HG02981 (cell line): ENCODE measurements around the gene CHIC2.

Experiments used
- ATAC-seq: cut with Tn5 transposase; IDR thresholded peaks from one replicate; pipeline ENCODE4 v1.9.1; 2021; ENCODE audit warnings: mild to moderate bottlenecking, moderate library complexity; ENCODE audit not compliant: unreplicated experiment

CHIC2 gene

DNA sequence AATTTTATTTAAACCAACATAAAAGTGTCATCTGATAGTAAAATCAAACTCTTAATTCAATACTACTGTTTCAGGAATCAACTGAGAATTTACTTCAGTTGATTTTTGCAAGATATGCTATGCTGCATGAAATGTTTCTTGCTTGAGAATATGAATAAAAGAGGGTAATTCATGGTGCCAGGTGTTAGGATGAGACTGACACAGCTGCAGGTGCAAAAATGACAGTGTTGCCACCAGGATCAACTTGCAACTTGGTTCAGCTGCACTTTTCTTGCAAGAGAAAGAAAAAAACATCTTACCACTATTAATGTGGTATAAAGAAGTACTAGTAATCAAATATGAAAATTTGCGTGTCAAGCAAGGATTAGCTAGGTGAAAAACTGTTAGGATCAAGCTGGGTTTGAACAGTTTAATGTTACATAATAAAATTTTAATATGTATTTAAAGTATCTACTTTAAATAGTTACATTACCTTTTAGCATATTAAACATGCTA is 49.7 kb downstream of the CHIC2 start:
- no peak for ATAC-seq

DNA sequence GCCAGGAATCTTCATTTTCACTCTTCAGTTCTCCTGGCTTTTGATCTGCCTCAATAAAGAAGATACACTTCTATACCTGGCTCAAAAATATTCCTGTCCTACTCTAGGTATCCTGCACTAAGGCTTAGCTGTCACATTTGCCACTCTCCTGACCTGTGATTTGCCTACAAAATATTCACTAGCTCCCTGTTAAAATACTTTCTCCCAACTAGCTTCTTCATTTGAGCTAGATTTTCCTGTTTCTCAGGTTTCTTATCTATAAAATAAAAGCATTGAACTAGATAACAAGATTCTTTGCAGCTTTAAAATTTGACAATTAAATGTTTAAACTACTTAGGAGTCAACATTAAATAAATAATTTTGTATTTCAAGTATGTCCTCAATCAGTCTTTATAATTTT is 53.2 kb downstream of the CHIC2 start:
- no peak for ATAC-seq

DNA sequence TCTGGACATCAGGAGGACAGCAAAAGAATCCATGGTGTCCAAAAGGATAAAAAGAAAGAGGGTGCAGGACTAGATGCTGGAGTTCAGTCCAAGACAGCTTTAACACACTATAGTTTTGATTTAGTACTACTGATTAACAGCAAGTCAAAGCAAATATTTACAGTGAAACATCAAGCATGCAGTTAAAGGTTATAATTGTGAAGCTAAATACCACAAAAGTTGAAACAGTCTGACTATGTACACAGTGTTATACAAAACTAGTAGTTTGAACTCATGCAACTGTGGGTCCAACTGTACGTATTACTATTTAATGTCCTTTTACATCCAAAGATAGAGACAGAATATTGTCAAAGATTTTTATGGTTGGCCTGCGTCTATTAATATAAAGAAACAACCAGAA is 57.6 kb downstream of the CHIC2 start:
- no peak for ATAC-seq

DNA sequence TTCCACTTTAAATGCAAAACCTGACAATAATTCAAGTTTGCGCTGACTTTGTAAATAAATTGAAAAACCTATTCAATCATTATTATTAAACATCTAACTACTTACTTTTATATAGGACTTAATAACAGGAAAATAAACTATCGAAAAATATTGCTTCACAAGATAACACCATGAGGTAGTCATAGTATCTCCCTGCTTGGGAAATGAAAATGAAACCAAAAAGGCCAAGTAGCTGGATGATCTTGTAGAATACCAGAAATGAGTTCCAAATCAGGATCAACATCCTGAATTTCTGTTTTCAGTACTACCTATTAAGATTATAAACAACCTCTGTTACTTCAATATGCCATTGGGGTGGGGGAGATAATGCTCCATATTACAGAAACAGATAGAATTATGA is 58.9 kb downstream of the CHIC2 start:
- ATAC-seq: no peak

DNA sequence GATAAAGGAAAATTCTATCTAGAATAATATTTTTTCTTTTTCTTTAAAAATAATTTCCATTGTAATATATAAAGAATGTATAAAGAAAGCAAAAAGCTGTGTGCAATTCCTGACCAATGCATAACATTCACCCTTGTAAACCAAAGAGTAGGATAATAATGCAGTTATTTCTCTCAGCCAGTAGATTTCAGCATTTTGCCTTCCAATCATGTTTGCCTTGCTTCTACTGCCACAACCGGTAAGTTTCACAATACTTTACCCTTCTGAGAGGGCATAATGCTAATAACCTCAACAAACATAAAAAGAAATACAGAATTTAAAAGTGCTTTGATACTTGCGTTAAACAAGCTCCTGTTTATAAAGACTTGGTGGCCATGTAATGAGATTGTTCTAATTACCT is 59.9 kb downstream of the CHIC2 start:
- no peak for ATAC-seq

DNA sequence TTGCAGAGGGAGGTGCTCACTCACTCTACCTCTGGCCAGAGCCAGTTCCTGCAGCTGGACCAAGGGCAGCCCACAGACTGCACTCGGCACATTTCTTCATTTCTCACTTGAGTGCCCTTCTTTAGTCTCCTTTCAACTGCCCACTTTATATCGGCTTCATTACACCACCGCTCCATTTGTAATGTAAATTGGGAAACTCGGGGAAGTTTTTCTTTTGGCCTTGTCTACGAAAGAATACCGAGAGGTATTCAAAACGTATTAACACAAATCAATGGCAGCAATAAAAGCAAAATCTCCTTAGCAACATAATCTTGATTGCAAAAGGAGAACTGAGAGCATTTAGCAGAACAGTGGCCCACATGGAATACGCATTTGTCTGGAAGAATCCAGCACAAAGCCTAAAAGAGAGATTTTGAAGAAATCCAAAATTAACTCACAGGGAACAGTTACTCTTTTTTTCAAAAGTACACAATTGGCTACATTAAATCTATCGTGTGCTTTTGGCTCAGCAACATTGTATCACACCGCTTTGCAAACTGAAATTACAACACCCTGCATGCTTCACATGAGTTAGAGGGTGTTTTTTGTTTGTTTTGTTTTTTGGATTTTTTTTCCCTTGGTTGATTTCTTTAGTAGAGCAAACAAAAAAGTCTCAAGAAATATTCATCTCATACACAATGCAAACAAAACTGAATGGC is 62.6 kb downstream of the CHIC2 start:
- ATAC-seq: no peak

DNA sequence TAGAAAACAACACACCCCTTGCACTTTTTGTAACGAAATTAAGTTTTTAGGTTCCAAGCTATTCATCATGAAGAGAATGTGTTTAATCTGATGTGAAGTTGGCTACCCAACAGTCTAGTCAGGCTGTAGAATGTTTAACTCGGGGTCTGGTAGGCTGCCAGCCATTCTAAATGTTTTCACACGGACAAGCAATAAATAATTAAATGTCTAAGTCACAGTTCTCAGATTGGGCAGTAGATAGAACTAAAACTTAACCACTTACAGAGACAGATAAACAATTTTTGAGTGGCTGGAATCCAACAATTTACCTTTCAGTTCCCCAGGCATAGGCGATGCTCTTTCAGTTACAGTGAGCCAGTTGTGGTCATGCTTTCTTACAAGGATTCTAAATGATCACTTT is 66.5 kb downstream of the CHIC2 start:
- peak; percentile 65 for ATAC-seq

DNA sequence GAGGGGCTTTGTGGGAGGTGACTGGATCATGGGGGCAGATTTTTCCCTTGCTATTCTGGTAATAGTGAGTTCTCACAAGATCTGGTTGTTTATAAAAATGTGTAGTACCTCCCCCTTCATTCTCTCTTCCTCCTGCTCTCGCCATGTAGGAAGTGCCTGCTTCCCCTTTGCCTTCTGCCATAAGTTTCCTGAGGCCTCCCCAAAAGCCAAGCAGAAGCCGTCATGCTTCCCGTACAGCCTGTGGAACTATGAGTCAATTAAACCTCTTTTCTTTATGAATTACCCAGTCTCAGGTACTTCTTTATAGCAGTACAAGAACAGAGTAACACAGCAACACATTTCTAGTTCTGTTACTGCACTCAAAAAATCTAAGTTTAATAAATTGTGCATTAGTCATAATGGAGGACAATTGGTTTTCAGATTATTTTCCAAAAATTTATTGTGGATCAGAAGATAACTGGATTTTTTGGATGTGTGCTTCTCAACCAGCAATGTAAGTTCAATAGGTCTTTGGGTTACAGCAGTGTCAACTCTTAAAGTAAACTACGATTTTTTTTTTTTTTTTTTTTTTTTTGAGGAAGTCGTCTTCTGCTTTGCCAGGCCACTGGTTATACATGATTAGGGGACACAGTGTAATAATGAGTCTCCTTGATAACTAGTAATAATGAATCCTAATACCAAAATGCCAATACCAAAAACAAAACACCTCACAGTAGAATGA is 69.9 kb downstream of the CHIC2 start:
- ATAC-seq: no peak

DNA sequence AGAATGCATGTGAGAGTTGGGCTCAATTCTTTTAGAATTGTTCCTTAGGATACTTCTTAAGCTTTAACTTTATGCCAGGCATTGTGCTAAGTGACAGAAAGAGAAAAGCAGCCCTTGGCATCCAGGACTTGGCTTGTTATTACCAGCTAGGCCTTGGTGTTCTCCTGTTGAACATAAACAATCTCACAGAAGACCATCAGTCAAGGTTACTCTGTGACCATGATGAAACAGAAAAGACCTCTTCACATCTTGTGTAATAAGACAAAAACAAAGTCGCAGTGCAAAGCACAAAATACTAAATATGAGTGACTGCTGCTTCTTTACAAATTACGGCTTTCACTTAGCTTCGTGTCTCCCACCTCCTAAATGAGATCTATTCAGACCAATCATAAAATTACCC is 71.6 kb downstream of the CHIC2 start:
- no peak for ATAC-seq

DNA sequence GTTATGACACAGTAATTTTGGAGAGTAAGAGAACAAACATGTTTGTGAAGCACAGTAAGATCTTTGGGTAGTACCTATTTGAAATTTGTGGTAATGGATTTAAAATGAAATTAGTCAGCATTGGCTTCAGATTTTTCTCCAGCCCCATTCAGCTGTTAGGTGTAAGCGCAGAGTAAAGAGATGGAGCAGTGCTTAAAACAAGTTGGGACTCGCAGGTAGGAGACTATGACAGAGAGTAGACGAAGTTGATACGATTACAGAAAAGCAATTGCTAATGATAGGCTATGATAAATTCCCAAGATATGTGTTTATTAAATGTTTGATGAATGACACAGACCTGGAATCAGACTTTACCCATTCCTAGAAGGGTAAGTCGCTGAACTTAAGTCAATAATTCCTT is 72.6 kb downstream of the CHIC2 start:
- no peak for ATAC-seq

DNA sequence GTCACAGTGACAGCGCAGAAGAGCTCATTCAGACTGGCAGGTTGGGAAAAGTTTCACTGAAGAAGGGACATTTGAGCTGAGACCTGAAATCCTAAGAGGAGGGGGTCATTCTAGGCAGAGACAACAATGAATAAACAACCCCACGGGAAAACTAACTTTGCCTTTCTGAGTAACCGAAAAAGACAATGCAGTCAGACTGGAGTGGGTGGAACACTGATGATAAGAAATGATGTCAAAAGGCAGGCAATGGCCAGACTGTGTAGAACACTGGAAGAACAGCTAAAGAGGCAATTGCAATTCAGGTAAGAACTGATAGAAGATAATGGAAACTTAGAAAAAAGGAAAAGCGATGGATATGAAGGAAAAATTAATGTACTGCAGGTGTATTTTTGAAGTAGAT is 73.8 kb downstream of the CHIC2 start:
- no peak for ATAC-seq

DNA sequence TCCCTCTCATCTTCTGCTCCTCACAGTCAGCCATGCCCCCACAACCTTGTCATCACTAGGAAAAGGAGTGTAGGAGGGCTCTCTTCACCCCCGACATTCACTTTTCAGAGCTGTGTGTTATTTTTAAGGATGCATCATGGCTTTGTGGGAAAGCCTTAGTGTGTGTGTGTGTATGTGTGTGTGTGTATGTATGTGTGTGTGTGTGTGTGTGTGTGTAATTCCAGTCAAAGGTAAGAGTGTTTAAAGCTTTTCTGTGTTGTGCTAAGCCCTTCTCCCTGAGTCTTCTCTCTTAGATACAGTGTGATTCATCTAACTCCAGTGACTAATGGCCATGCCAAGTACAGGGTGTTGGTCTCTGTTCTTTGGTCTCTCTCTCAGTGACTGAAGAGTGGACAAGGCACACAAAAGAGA is 76.6 kb downstream of the CHIC2 start:
- ATAC-seq: no peak

DNA sequence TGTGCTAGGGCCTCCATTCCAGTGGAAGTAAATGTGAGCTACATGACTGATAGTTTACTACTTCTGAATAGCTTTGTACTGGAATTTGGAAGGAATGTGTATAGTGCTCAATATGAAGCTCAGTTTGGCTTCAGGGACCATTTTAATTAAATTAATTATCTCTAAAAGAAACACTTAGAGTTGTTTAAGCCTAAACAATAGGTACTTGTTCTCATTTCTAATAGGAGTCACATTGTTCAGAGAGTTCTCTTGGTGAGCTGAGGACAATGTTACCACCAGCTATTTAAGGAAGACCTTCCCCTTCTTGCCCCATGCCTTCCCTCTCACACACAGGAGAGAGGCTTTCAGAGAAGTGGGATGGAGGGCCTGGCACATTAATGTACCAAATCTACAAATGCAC is 78.3 kb downstream of the CHIC2 start:
- ATAC-seq: no peak

DNA sequence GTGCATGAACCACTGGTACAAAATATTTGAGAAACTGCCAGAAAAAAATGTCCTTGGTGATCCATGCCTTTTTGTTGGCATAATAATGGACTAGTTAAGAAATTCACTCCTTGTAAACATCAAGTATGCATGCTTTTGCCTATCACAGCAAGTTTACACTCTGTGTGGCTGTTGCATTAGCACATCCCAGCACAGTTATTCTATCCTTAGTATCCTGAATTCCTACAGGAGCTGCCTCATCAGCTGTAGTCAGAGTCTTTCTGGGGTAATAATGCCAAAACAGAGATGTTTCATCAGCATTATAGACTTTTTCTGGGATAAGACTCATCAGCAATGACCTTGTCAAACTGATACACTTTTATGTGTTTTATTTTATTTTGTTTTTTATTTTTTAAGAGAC is 82.8 kb downstream of the CHIC2 start:
- no peak for ATAC-seq

DNA sequence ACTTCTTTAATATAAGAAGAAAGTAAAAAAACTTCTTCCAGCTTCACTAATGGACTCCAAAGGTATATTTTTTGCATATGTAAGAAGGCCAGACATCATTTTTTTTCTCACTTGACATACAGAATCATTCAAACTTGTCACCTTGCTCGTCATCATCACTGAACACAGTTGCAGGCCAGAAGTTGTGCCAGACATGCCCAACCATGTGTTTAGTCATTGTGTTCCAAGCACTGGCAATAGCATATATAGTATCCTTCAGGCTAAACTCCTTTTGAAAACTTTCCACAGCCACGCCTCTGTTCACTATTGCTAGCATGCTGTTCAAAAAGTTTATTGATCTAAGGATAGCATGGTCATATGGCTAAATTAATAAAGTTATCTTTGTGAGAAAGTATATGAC is 83.3 kb downstream of the CHIC2 start:
- no peak for ATAC-seq

DNA sequence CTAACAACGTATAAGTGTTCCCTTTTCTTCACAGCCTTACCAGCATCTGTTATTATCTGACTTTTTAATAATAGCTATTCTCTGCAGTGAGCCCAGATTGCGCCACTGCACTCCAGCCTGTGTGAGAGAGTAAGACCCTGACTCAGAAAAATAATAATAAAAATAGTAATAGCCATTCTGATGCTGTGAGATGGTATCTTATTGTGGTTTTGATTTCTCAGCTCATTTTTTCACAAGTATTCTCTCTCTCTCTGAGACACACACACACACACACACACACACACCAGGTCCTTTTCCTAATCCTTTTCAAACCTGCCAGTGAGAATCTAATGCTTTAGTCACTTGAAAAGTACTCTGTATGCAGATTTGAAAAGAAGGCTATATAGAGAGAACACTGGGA is 89.8 kb downstream of the CHIC2 start:
- ATAC-seq: no peak

DNA sequence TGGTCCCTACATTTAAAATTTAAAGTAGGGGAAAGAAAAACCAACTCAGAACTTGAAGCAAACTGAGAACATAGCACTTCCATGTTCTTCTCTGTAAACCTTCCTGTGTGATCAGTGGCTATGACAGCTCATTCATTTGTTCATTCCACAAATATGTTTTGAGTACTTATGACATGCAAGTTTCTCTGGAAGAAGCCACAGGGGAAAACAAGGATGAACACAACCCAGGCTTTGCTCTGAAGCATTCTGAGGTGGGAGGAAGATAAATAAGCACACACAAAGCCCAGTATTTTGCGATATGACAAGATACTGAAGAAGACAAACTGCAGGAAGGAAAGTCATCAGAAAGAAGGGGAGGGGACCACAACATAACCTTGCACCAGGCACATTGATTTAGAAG is 96.4 kb downstream of the CHIC2 start:
- ATAC-seq: no peak

DNA sequence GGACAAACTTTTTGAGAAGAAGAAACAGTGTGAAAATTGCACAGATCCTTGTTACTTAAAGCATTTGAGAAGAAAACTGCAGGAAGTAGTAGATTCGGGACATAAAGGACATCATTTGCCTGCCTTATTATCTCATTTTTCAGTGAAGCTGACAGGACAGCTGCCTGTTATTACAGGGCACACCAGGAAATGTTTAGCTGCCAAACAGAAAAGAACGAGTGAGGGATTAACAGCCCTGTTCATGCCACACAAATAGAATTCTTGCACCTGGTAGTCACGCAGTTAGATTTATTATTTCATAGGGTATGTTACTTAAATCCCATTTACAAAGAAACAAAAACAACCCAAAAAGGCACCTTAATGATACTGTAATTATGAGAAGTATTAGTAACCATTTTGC is 100.6 kb downstream of the CHIC2 start:
- ATAC-seq: no peak

DNA sequence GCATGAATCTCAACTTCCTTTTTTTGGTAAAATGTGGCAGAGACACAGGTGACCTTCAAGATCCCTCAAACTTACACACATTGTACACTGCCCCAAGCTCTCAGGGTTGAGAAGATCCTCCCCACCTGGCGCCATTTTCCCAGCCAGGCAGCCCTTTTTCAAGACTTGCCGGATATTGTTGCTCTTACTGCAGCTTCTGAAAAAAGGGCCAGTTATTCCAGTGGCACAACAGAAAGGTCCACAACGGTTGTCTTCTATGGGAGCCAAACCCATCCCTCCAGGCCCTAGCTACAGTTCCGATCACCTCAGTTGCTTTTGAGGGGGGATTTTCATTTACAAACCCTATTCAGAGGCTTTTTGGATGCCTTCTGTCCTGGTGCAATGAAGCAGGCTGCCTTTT is 101.1 kb downstream of the CHIC2 start:
- no peak for ATAC-seq

DNA sequence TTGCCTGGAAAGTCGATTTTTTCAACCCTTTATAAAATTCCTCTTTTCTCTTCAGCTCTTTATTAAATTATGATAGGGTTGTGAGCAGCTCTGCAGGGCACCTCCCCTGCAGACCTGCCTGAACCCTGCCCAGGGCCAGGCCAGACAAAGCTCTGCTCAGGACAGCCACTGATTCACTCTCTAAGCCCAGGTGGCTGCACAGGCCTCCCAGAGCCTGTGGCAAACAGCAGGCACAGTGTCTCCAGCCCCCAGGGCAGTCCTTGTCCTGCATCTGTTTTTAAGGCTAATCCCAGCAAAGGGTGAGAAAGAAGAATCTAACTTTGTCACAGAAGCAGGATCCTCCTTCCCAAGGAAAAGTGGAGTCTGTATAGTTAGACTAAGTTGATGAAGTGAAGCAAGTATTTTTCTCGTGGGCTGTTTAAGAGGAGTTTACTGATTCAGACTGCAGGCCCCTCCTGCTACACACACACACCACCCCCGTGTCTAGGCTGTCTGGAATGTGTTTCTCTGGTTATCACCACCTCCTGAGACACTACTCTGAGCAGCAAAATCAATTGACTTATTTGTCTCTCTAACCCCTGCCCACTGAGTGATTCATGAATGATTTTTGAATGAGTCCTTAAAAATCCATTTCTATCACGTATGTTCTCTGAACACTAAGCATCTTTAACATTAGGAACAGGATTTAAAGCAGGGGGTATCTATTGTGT is 101.7 kb downstream of the CHIC2 start:
- ATAC-seq: no peak

DNA sequence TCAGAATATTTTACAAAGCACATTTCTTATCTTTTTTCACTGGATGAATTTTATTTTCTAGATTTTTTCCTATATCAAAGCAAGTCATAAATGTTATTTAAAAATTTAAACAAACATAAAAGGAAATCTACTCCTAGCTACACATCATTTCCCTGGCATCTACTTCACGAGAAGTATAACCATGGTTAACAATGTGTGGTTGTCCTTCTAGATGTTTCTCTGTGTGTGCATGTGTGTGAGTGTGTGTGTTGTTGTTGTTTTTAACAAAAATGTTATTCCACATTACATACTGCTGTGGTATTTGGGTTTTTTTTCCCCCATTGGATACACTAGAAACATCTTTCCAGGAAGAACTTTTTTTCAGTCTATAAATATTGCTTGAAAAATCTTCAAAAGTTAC is 103.1 kb downstream of the CHIC2 start:
- no peak for ATAC-seq

DNA sequence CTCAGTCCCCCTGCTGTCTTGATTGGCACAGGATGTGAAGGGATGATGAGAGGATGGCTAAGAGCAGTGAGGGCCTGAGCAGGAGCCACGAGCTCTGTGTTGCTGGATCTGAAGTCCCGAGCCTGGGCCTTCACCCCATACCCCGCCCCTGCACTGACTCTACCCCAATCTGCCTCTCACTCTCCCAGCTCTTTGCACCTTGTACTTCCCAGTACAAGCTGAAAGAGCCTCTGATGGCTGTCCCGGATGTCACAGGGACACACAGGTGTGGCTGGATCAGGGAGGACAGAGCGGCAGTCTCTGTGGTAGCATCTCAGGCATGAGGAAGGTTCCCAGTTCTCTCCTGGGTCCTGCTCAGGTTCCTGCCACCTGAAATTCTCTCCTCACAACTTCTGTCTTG is 103.6 kb downstream of the CHIC2 start:
- ATAC-seq: no peak
